HG03520 (cell line): ENCODE data around the gene NTM.
"Not testable (repeated sequence)": the region's sequence is repeated elsewhere in the genome, so short reads cannot be mapped to it uniquely, and the experiment has no call there.

Experiments
- ATAC-seq: cut with Tn5 transposase; IDR thresholded peaks from one replicate; pipeline ENCODE4 v1.9.1; 2021; ENCODE audit warnings: mild to moderate bottlenecking, moderate library complexity; ENCODE audit not compliant: unreplicated experiment

NTM gene

GRCh38 chr11:132050049-132050448 is 679.6 kb downstream of the NTM start:
- ATAC-seq = no peak

- no peak for ATAC-seq
Observed at GRCh38 chr11:132050577-132051165, 680.3 kb downstream of the NTM start.

GRCh38 chr11:132051704-132052103 is 681.3 kb downstream of the NTM start:
- ATAC-seq = no peak

- no peak for ATAC-seq
Observed at GRCh38 chr11:132052342-132052741, 681.9 kb downstream of the NTM start.

- no peak for ATAC-seq
Observed at GRCh38 chr11:132052904-132053303, 682.5 kb downstream of the NTM start.

- ATAC-seq = no peak
Observed at GRCh38 chr11:132054822-132055221, 684.4 kb downstream of the NTM start.

GRCh38 chr11:132055296-132055695 is 684.9 kb downstream of the NTM start:
- ATAC-seq = no peak

- ATAC-seq = no peak
Observed at GRCh38 chr11:132056689-132057088, 686.3 kb downstream of the NTM start.

- no peak for ATAC-seq
Observed at GRCh38 chr11:132057266-132057665, 686.9 kb downstream of the NTM start.

GRCh38 chr11:132058211-132058772 is 687.9 kb downstream of the NTM start:
- no peak for ATAC-seq

GRCh38 chr11:132060567-132060966 is 690.2 kb downstream of the NTM start:
- ATAC-seq = no peak

- ATAC-seq = no peak
Observed at GRCh38 chr11:132062031-132062430, 691.6 kb downstream of the NTM start.

GRCh38 chr11:132062541-132062940 is 692.1 kb downstream of the NTM start:
- no peak for ATAC-seq

- no peak for ATAC-seq
Observed at GRCh38 chr11:132064987-132065620, 694.7 kb downstream of the NTM start.

- ATAC-seq = no peak
Observed at GRCh38 chr11:132068556-132068955, 698.1 kb downstream of the NTM start.

- ATAC-seq = not testable (repeated sequence)
Observed at GRCh38 chr11:132069593-132069992, 699.2 kb downstream of the NTM start.

GRCh38 chr11:132070907-132071306 is 700.5 kb downstream of the NTM start:
- not testable (repeated sequence) for ATAC-seq

- no peak for ATAC-seq
Observed at GRCh38 chr11:132072044-132072857, 701.8 kb downstream of the NTM start.

- ATAC-seq = no peak
Observed at GRCh38 chr11:132072858-132073211, 702.4 kb downstream of the NTM start.

- ATAC-seq = no peak
Observed at GRCh38 chr11:132073787-132074186, 703.4 kb downstream of the NTM start.

GRCh38 chr11:132075447-132075846 is 705.0 kb downstream of the NTM start:
- no peak for ATAC-seq

GRCh38 chr11:132077416-132077815 is 707.0 kb downstream of the NTM start:
- ATAC-seq = no peak
